Stomach (tissue), 9 donors: ENCODE data around the gene FDXR. TPM values are rescaled to one million over a fixed set of nuclear protein-coding genes. Genes with fewer than 3 reads are reported as not detected.

ENCODE experiments used
- DNase-seq, 2 donors: peaks; one replicate each; pipeline versions ENCODE4 v3.0.0 to v3.0.0-alpha.2; 2013 to 2019
- H3K27ac ChIP-seq, 5 donors: fragments of 200-600 bp in 4 of 5; sonication (generic) in 4 of 5; one replicate each; pipeline ENCODE4 v1.5.1; 2013 to 2019; ENCODE audit warnings: mild to moderate bottlenecking in 1 of 5, moderate library complexity in 1 of 5
- H3K27me3 ChIP-seq, 3 donors: fragments of 200-600 bp; sonication (generic); one replicate each; pipeline ENCODE4 v1.5.1; 2017 to 2019; ENCODE audit warnings: mixed run types in 1 of 3
- H3K36me3 ChIP-seq, 4 donors: fragments of 200-600 bp; sonication (generic); 1 replicate in 3 of 4; 2 replicates in 1 of 4; pipeline ENCODE4 v1.5.1; 2016 to 2019
- H3K4me1 ChIP-seq, 4 donors: fragments of 200-600 bp; sonication (generic); one replicate each; pipeline ENCODE4 v1.5.1; 2016 to 2019
- H3K4me3 ChIP-seq, 4 donors: fragments of 200-600 bp; sonication (generic) in 3 of 4; one replicate each; pipeline ENCODE4 v1.5.1; 2016 to 2019; ENCODE audit warnings: mild to moderate bottlenecking in 1 of 4
- H3K9me3 ChIP-seq, 4 donors: fragments of 200-600 bp; sonication (generic); one replicate each; pipeline ENCODE4 v1.5.1; 2016 to 2019
- CTCF ChIP-seq, 7 experiments: fragments of 450-650 bp in 4 of 7; fragments of 200-600 bp in 3 of 7; sonication (generic) in 3 of 7; IDR thresholded peaks; one replicate each; pipeline ENCODE4 v1.5.1; 2016 to 2019; ENCODE audit warnings: antibody characterized with exemption in 7 of 7, control low read depth in 2 of 7, mild to moderate bottlenecking in 1 of 7
- EP300 ChIP-seq: sonication (generic); formaldehyde crosslinking; IDR thresholded peaks from one replicate; pipeline ENCODE4 v1.6.1; 2017; ENCODE audit warnings: antibody characterized with exemption
- POLR2A ChIP-seq, 4 donors: fragments of 450-650 bp; IDR thresholded peaks; one replicate each; pipeline ENCODE4 v1.6.1; 2016; ENCODE audit warnings: antibody characterized with exemption in 4 of 4, control low read depth in 2 of 4, mild to moderate bottlenecking in 1 of 4, moderate library complexity in 1 of 4
- POLR2AphosphoS5 ChIP-seq, 3 donors: sonication (generic); formaldehyde crosslinking; IDR thresholded peaks; one replicate each; pipeline ENCODE4 v1.6.1; 2016; ENCODE audit warnings: antibody characterized with exemption in 3 of 3
- WGBS, 5 donors: extraction: QIAGEN DNeasy Blood & Tissue Kit in 3 of 5; methylation state at CpG; one replicate each; pipeline versions ENCODE4 v1.1.5 to v1.1.7; 2013 to 2018; 5-methylcytosine and 5-hydroxymethylcytosine counted together
- intact Hi-C: fragments of 100-400 bp; cut with DNase I; formaldehyde crosslinking; loops from one replicate; pipeline ENCODE4 v1.15.1; 2023; ENCODE audit warnings: low total_unique reads
- polyA plus RNA-seq, 3 donors: library from polyadenylated mRNA; stranded (reverse); fragments of 200-250 nt; gene quantifications; one replicate each; pipeline ENCODE4 v1.2.3, GENCODE V29; 2013
- total RNA-seq, 5 donors: library from RNA; depleted of rRNA; stranded (reverse); fragments of >200 nt; gene quantifications; one replicate each; pipeline versions ENCODE4 v1.1.0 to v1.2.3, GENCODE V29; 2014 to 2016
- donor health status: healthy with polysubstance abuse.
- donor health status: Bipolar disorder and iron deficiency.
- donor health status: healthy.

Gene FDXR
- total and polyA plus RNA-seq, 8 donors = 0.58 to 94.1 (median 13.9) TPM

GRCh38 chr17:74839990-74840852 lies 32.6 kb downstream of the FDXR start:
- Histone ChIP-seq H3K9me3 (no peaks in the 10 kb centered on the region), H3K4me1 (peaks cover 16 to 33% (median 27%) of the 10 kb centered on the region in 4 donors), H3K27ac (no peak overlapping the region), H3K4me3 (no peak overlapping the region), H3K36me3 (peaks cover 0 to 40% (median 33%) of the 10 kb centered on the region in 4 donors), H3K27me3 (peaks cover 0 to 25% (median 9%) of the 10 kb centered on the region in 3 donors)
- TF ChIP-seq POLR2AphosphoS5 (IDR thresholded peaks at IDR 0.05) (no peak), EP300 (no peak), CTCF (IDR thresholded peaks at IDR 0.05) (no peak)
- no peak for DNase-seq
- intact Hi-C loops = no loop called here
- 59 to 74% (median 64%) methylated on average over 6 to 7 of the region's 7 CpGs for WGBS, 5 donors

- WGBS, 5 donors = 84 to 92% (median 90%) methylated on average over 8 to 9 of the region's 9 CpGs
- no peak for TF ChIP-seq POLR2A (IDR thresholded peaks at IDR 0.05)
- TF ChIP-seq POLR2AphosphoS5 (IDR thresholded peaks at IDR 0.05) = no peak
- no peak for TF ChIP-seq EP300
- TF ChIP-seq CTCF (IDR thresholded peaks at IDR 0.05) = no peak
- no peak overlapping the region for H3K27ac ChIP-seq
These were observed 34.5 kb downstream of the FDXR start for GRCh38 chr17:74838274-74838673.

GRCh38 chr17:74836691-74837467 lies 35.9 kb downstream of the FDXR start:
- no peak overlapping the region for H3K27ac ChIP-seq
- H3K4me1 ChIP-seq = peaks cover 4 to 17% (median 13%) of the 10 kb centered on the region in 4 donors
- H3K4me3 ChIP-seq = no peak overlapping the region
- TF ChIP-seq POLR2A (IDR thresholded peaks at IDR 0.05) (no peak), CTCF (IDR thresholded peaks at IDR 0.05) (no peak), POLR2AphosphoS5 (IDR thresholded peaks at IDR 0.05) (no peak), EP300 (no peak)
- no peaks in the 10 kb centered on the region for H3K27me3 ChIP-seq
- intact Hi-C loops = no loop called here
- WGBS, 5 donors = 90 to 97% (median 96%) methylated on average over 12 to 19 of the region's 19 CpGs
- DNase-seq = no peak
- H3K36me3 ChIP-seq = peaks cover 0 to 44% (median 37%) of the 10 kb centered on the region in 4 donors
- H3K9me3 ChIP-seq = no peaks in the 10 kb centered on the region

More at GRCh38 chr17:74838274-74838673, 34.5 kb downstream of the FDXR start:
- H3K4me3 ChIP-seq = no peak overlapping the region
- H3K27me3 ChIP-seq = peaks cover 0 to 11% (median 4%) of the 10 kb centered on the region in 3 donors
- peaks cover 0 to 44% (median 37%) of the 10 kb centered on the region in 4 donors for H3K36me3 ChIP-seq
- H3K4me1 ChIP-seq = peaks cover 16 to 31% (median 26%) of the 10 kb centered on the region in 4 donors
- intact Hi-C loops = no loop called here
- H3K9me3 ChIP-seq = no peaks in the 10 kb centered on the region
- no peak for DNase-seq

GRCh38 chr17:74836191-74836590 lies 36.6 kb downstream of the FDXR start:
- H3K4me1 ChIP-seq = peaks cover 0 to 10% (median 7%) of the 10 kb centered on the region in 4 donors
- TF ChIP-seq EP300 = no peak
- no peak for TF ChIP-seq POLR2AphosphoS5 (IDR thresholded peaks at IDR 0.05)
- no peak for TF ChIP-seq POLR2A (IDR thresholded peaks at IDR 0.05)
- TF ChIP-seq CTCF (IDR thresholded peaks at IDR 0.05) = no peak
- no peak for DNase-seq
- H3K36me3 ChIP-seq = peaks cover 0 to 44% (median 37%) of the 10 kb centered on the region in 4 donors
- no peaks in the 10 kb centered on the region for H3K9me3 ChIP-seq
- H3K27ac ChIP-seq = no peak overlapping the region
- intact Hi-C loops = no loop called here
- WGBS, 5 donors = 94 to 97% (median 96%) methylated on average over 26 of the region's 26 CpGs
- H3K27me3 ChIP-seq = no peaks in the 10 kb centered on the region
- H3K4me3 ChIP-seq = no peak overlapping the region
